ENCODE measurements around the gene CTNNA1.

DNA sequence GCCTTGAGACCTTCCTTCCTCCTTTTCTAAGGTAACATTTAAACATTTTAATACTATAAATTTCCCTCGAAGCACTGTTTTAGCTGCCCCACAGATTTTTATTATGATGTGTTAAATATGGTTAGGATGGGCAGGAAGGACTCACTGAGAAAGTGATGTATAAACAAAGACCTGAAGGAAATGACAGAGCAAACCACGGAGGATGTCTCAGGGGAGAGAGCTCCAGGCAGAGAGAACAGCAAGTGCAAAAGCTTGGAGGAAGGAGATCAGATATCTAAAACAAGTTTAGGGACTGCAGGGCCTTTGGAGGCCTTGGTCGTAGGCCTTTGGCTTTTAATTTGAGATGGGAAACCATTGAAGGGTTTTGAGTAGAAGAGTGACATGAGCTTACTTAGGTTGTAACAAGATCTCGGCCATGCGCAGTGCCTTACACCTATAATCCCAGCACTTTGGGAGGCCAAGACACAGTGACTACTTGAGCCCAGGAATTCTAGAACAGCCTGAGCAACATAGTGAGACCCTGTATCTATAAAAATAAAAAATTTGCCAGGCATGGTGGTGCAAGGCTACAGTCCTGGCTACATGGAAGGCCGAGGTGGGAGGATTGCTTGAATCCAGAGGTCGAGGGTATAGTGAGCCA is 157.4 kb downstream of the CTNNA1 start:
- TF ChIP-seq, protein P1, sequence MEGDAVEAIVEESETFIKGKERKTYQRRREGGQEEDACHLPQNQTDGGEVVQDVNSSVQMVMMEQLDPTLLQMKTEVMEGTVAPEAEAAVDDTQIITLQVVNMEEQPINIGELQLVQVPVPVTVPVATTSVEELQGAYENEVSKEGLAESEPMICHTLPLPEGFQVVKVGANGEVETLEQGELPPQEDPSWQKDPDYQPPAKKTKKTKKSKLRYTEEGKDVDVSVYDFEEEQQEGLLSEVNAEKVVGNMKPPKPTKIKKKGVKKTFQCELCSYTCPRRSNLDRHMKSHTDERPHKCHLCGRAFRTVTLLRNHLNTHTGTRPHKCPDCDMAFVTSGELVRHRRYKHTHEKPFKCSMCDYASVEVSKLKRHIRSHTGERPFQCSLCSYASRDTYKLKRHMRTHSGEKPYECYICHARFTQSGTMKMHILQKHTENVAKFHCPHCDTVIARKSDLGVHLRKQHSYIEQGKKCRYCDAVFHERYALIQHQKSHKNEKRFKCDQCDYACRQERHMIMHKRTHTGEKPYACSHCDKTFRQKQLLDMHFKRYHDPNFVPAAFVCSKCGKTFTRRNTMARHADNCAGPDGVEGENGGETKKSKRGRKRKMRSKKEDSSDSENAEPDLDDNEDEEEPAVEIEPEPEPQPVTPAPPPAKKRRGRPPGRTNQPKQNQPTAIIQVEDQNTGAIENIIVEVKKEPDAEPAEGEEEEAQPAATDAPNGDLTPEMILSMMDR (conservative IDR thresholded peaks at IDR 0.05; ENCODE audit: low read length), result no peak
- no peak for TF ChIP-seq EZH2phosphoT487 (IDR thresholded peaks at IDR 0.05; ENCODE audit: borderline replicate concordance)
